Cardiac muscle cell (in vitro differentiated cells and primary cell): ENCODE results near the gene ZEB2. TPM values are rescaled to one million over a fixed set of nuclear protein-coding genes. Genes with fewer than 3 reads are reported as not detected.

Experiments used
- DNase-seq, 2 donors: peaks; one replicate each; pipeline versions ENCODE4 v3.0.0 to v3.0.0-alpha.2; 2010 to 2017; ENCODE audit warnings: low read depth in 1 of 2, low spot score in 1 of 2
- H3K27ac ChIP-seq: fragments of 200-600 bp; sonication (generic); 2 replicates; pipeline ENCODE4 v1.5.1; 2016
- H3K27me3 ChIP-seq: fragments of 200-600 bp; sonication (generic); 2 replicates; pipeline ENCODE4 v1.6.0; 2016; ENCODE audit warnings: control low read depth
- H3K36me3 ChIP-seq: fragments of 200-600 bp; sonication (generic); 2 replicates; pipeline ENCODE4 v1.5.1; 2016; ENCODE audit warnings: control low read depth
- H3K4me1 ChIP-seq: fragments of 200-600 bp; sonication (generic); 2 replicates; pipeline ENCODE4 v1.8.1; 2017; ENCODE audit warnings: low read depth, mild to moderate bottlenecking, mixed run types
- H3K4me3 ChIP-seq: fragments of 200-600 bp; sonication (generic); 2 replicates; pipeline ENCODE4 v1.5.1; 2016; ENCODE audit warnings: mild to moderate bottlenecking
- H3K9me3 ChIP-seq: fragments of 200-600 bp; sonication (generic); 2 replicates; pipeline ENCODE4 v1.5.1; 2017; ENCODE audit warnings: low read depth, mild to moderate bottlenecking, control low read depth
- polyA plus RNA-seq: library from polyadenylated mRNA; unstranded; fragments of >200 nt; fragmentation: Nextera tagmentation; extraction: Ambion mirVana; gene quantifications from 2 replicates; pipeline ENCODE4 v1.2.1, GENCODE V29; 2016
- total RNA-seq: library from RNA; depleted of rRNA; stranded (reverse); fragments of >200 nt; gene quantifications from 2 replicates; pipeline ENCODE4 v1.2.3, GENCODE V29; 2016
- TF ChIP-seq, protein P1 (sequence below): IDR thresholded peaks from 2 replicates; pipeline ENCODE4 v1.5.1; 2012; ENCODE audit warnings: low read depth, mild to moderate bottlenecking, low read length

ZEB2 gene
- total and polyA plus RNA-seq, 2 experiments from 2014 or later: 16.8 to 41.2 TPM

GRCh38 chr2:144426355-144426754 is 93.6 kb downstream of the ZEB2 start:
- H3K27me3 ChIP-seq: no peaks in the 10 kb centered on the region
- H3K27ac ChIP-seq: no peak overlapping the region
- DNase-seq: no peak
- no peak overlapping the region for H3K4me3 ChIP-seq
- TF ChIP-seq, protein P1, sequence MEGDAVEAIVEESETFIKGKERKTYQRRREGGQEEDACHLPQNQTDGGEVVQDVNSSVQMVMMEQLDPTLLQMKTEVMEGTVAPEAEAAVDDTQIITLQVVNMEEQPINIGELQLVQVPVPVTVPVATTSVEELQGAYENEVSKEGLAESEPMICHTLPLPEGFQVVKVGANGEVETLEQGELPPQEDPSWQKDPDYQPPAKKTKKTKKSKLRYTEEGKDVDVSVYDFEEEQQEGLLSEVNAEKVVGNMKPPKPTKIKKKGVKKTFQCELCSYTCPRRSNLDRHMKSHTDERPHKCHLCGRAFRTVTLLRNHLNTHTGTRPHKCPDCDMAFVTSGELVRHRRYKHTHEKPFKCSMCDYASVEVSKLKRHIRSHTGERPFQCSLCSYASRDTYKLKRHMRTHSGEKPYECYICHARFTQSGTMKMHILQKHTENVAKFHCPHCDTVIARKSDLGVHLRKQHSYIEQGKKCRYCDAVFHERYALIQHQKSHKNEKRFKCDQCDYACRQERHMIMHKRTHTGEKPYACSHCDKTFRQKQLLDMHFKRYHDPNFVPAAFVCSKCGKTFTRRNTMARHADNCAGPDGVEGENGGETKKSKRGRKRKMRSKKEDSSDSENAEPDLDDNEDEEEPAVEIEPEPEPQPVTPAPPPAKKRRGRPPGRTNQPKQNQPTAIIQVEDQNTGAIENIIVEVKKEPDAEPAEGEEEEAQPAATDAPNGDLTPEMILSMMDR: no peak
- H3K36me3 ChIP-seq: no peaks in the 10 kb centered on the region
- H3K9me3 ChIP-seq: no peaks in the 10 kb centered on the region
- peaks cover 31% of the 10 kb centered on the region for H3K4me1 ChIP-seq

- TF ChIP-seq, protein P1: no peak
These were observed 95.2 kb downstream of the ZEB2 start for GRCh38 chr2:144424559-144425240.

GRCh38 chr2:144421606-144422510 is 98.1 kb downstream of the ZEB2 start:
- DNase-seq: no peak
- H3K27ac ChIP-seq: no peak overlapping the region
- no peaks in the 10 kb centered on the region for H3K36me3 ChIP-seq
- no peak overlapping the region for H3K4me3 ChIP-seq
- H3K9me3 ChIP-seq: no peaks in the 10 kb centered on the region
- H3K4me1 ChIP-seq: peaks cover 5% of the 10 kb centered on the region
- no peaks in the 10 kb centered on the region for H3K27me3 ChIP-seq
- TF ChIP-seq, protein P1: no peak

More at GRCh38 chr2:144424559-144425240, 95.2 kb downstream of the ZEB2 start:
- Histone ChIP-seq H3K27ac (no peak overlapping the region), H3K4me1 (peaks cover 14% of the 10 kb centered on the region), H3K27me3 (no peaks in the 10 kb centered on the region), H3K4me3 (no peak overlapping the region), H3K36me3 (no peaks in the 10 kb centered on the region), H3K9me3 (no peaks in the 10 kb centered on the region)
- no peak for DNase-seq

- Histone ChIP-seq H3K27ac (no peak overlapping the region), H3K4me1 (no peaks in the 10 kb centered on the region), H3K36me3 (no peaks in the 10 kb centered on the region), H3K9me3 (no peaks in the 10 kb centered on the region), H3K4me3 (no peak overlapping the region), H3K27me3 (no peaks in the 10 kb centered on the region)
- TF ChIP-seq, protein P1: no peak
- no peak for DNase-seq
These were observed 100.7 kb downstream of the ZEB2 start for GRCh38 chr2:144419218-144419617.

DNA sequence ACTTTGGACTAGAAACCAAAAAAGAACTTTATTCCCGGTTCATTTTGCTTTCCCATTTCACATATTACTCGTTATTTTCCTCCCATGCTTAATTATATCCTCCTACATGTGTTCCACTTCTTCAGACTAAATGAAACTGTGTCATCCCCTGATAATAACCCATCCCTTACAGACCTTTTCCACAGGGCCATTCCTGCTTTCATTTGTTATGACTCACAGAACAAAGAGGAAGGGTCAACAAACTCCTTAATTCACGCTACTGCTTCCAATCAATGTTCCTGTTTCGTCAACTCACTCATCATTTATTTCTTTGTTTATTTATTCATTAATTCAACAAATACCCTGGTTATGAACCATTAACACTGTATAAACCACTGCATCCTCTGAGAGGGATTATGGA is 104.5 kb downstream of the ZEB2 start:
- H3K27me3 ChIP-seq: no peaks in the 10 kb centered on the region
- DNase-seq: no peak
- no peaks in the 10 kb centered on the region for H3K9me3 ChIP-seq
- H3K36me3 ChIP-seq: no peaks in the 10 kb centered on the region
- TF ChIP-seq, protein P1: no peak
- no peak overlapping the region for H3K27ac ChIP-seq
- H3K4me1 ChIP-seq: no peaks in the 10 kb centered on the region
- no peak overlapping the region for H3K4me3 ChIP-seq
